Naive thymus-derived CD8-positive, alpha-beta T cell (primary cell): ENCODE measurements around the gene NRXN3. TPM values are rescaled to one million over a fixed set of nuclear protein-coding genes. Genes with fewer than 3 reads are reported as not detected.

Source experiments
- ATAC-seq, 2 donors: fragments of 150-1000 bp; cut with Tn5 transposase in 1 of 2; sonication (Bioruptor Pico), chemical (Tn5 transposase) in 1 of 2; 1 replicate in 1 of 2; 2 replicates in 1 of 2; pipeline ENCODE4 v1.10.0; 2021; ENCODE audit warnings: mild to moderate bottlenecking in 2 of 2, moderate library complexity in 2 of 2
- POLR2A ChIA-PET: fragments of 350-600 bp; sonication (Branson Sonifier 250); formaldehyde crosslinking; loops from one replicate; lab custom pipeline; 2021; ENCODE audit warnings: antibody characterized with exemption; lab: Charles Lee
- DNase-seq, 10 donors: peaks; one replicate each; pipeline versions ENCODE4 v3.0.0 to v3.0.0-alpha.2; 2020 to 2022
- H3K27ac Mint-ChIP-seq, 10 donors: one replicate each; pipeline ENCODE4 v1.8.0; 2020 to 2022; ENCODE audit warnings: mild to moderate bottlenecking in 10 of 10, mixed read lengths in 10 of 10, moderate library complexity in 4 of 10, inconsistent platforms in 1 of 10
- H3K27me3 Mint-ChIP-seq, 5 donors: one replicate each; pipeline ENCODE4 v1.8.0; 2021 to 2022; ENCODE audit warnings: mixed read lengths in 5 of 5
- H3K36me3 Mint-ChIP-seq, 3 donors: one replicate each; pipeline ENCODE4 v1.8.0; 2020 to 2022; ENCODE audit warnings: mixed read lengths in 3 of 3, mild to moderate bottlenecking in 2 of 3, inconsistent platforms in 1 of 3
- H3K4me1 Mint-ChIP-seq, 4 donors: one replicate each; pipeline ENCODE4 v1.8.0; 2021 to 2022; ENCODE audit warnings: mixed read lengths in 4 of 4
- H3K4me3 Mint-ChIP-seq, 10 donors: one replicate each; pipeline ENCODE4 v1.8.0; 2020 to 2022; ENCODE audit warnings: mild to moderate bottlenecking in 10 of 10, mixed read lengths in 10 of 10, moderate library complexity in 6 of 10, inconsistent platforms in 1 of 10
- H3K9me3 Mint-ChIP-seq, 9 donors: one replicate each; pipeline ENCODE4 v1.8.0; 2020 to 2022; ENCODE audit warnings: mixed read lengths in 9 of 9, mild to moderate bottlenecking in 3 of 9, inconsistent platforms in 1 of 9, moderate library complexity in 1 of 9
- polyA plus RNA-seq, 3 donors: library from polyadenylated mRNA; unstranded; fragments of 300-500 nt; fragmentation: Illumina TruSeq; gene quantifications; one replicate each; pipeline ENCODE4 v1.2.3, GENCODE V29; 2021
- total RNA-seq, 8 experiments: library from RNA in 2 of 8; stranded (reverse) in 2 of 8; gene quantifications; one replicate each; pipeline ENCODE4 v1.2.3 and lab custom pipeline; 2021 to 2026

Gene NRXN3
- total and polyA plus RNA-seq, 5 experiments from 2014 or later: not detected

- POLR2A ChIA-PET: no interaction called here
- H3K4me3 Mint-ChIP-seq: no peak overlapping the region
- no peaks in the 10 kb centered on the region for H3K4me1 Mint-ChIP-seq
- H3K27me3 Mint-ChIP-seq: peaks cover 0 to 3% (median 0%) of the 10 kb centered on the region in 5 donors
- H3K27ac Mint-ChIP-seq: no peak overlapping the region
- ATAC-seq (no peak), DNase-seq (no peak)
- H3K36me3 Mint-ChIP-seq: no peaks in the 10 kb centered on the region
- H3K9me3 Mint-ChIP-seq: peaks cover 0 to 15% (median 1%) of the 10 kb centered on the region in 9 donors
Observed at GRCh38 chr14:79318371-79318770, 1148.2 kb downstream of the NRXN3 start.

GRCh38 chr14:79320561-79320960 is 1150.4 kb downstream of the NRXN3 start:
- ATAC-seq (no peak), DNase-seq (no peak)
- Mint-ChIP-seq H3K27ac (no peak overlapping the region), H3K36me3 (no peaks in the 10 kb centered on the region), H3K4me3 (no peak overlapping the region), H3K4me1 (no peaks in the 10 kb centered on the region), H3K9me3 (peaks cover 0 to 15% (median 1%) of the 10 kb centered on the region in 9 donors), H3K27me3 (peaks cover 0 to 3% (median 0%) of the 10 kb centered on the region in 5 donors)
- POLR2A ChIA-PET: no interaction called here

GRCh38 chr14:79321070-79321469 is 1150.9 kb downstream of the NRXN3 start:
- ATAC-seq: no peak
- Mint-ChIP-seq H3K9me3 (peaks cover 0 to 15% (median 1%) of the 10 kb centered on the region in 9 donors), H3K27ac (no peak overlapping the region)

GRCh38 chr14:79325071-79325470 is 1154.9 kb downstream of the NRXN3 start:
- Mint-ChIP-seq H3K4me1 (no peaks in the 10 kb centered on the region), H3K9me3 (peaks cover 0 to 11% (median 1%) of the 10 kb centered on the region in 9 donors), H3K27me3 (no peaks in the 10 kb centered on the region), H3K4me3 (no peak overlapping the region), H3K36me3 (no peaks in the 10 kb centered on the region), H3K27ac (no peak overlapping the region)
- no peak for ATAC-seq
- POLR2A ChIA-PET: no interaction called here
- DNase-seq: no peak

More at GRCh38 chr14:79321070-79321469, 1150.9 kb downstream of the NRXN3 start:
- Mint-ChIP-seq H3K4me1 (no peaks in the 10 kb centered on the region), H3K36me3 (no peaks in the 10 kb centered on the region), H3K27me3 (peaks cover 0 to 3% (median 0%) of the 10 kb centered on the region in 5 donors), H3K4me3 (no peak overlapping the region)
- POLR2A ChIA-PET: no interaction called here
- no peak for DNase-seq

- no peaks in the 10 kb centered on the region for H3K36me3 Mint-ChIP-seq
- POLR2A ChIA-PET: no interaction called here
- DNase-seq: no peak
- no peaks in the 10 kb centered on the region for H3K4me1 Mint-ChIP-seq
- ATAC-seq: no peak
- peaks cover 0 to 2% (median 0%) of the 10 kb centered on the region in 5 donors for H3K27me3 Mint-ChIP-seq
- no peak overlapping the region for H3K4me3 Mint-ChIP-seq
- peaks cover 0 to 11% (median 3%) of the 10 kb centered on the region in 9 donors for H3K9me3 Mint-ChIP-seq
- H3K27ac Mint-ChIP-seq: no peak overlapping the region
Observed at GRCh38 chr14:79325557-79325956, 1155.4 kb downstream of the NRXN3 start.

- peaks cover 0 to 11% (median 3%) of the 10 kb centered on the region in 9 donors for H3K9me3 Mint-ChIP-seq
- no peaks in the 10 kb centered on the region for H3K4me1 Mint-ChIP-seq
- H3K27me3 Mint-ChIP-seq: peaks cover 0 to 2% (median 0%) of the 10 kb centered on the region in 5 donors
- DNase-seq: no peak
- no peaks in the 10 kb centered on the region for H3K36me3 Mint-ChIP-seq
- POLR2A ChIA-PET: no interaction called here
- no peak overlapping the region for H3K4me3 Mint-ChIP-seq
- H3K27ac Mint-ChIP-seq: no peak overlapping the region
- ATAC-seq: no peak
Observed at GRCh38 chr14:79328863-79329262, 1158.7 kb downstream of the NRXN3 start.

GRCh38 chr14:79331830-79332229 is 1161.7 kb downstream of the NRXN3 start:
- Mint-ChIP-seq H3K27ac (no peak overlapping the region), H3K9me3 (peaks cover 0 to 10% (median 5%) of the 10 kb centered on the region in 9 donors), H3K36me3 (no peaks in the 10 kb centered on the region), H3K4me1 (no peaks in the 10 kb centered on the region), H3K27me3 (peaks cover 0 to 2% (median 0%) of the 10 kb centered on the region in 5 donors), H3K4me3 (no peak overlapping the region)
- POLR2A ChIA-PET: no interaction called here
- no peak for DNase-seq
- no peak for ATAC-seq

GRCh38 chr14:79332504-79333197 is 1162.5 kb downstream of the NRXN3 start:
- Mint-ChIP-seq H3K4me1 (no peaks in the 10 kb centered on the region), H3K4me3 (no peak overlapping the region), H3K27me3 (peaks cover 0 to 2% (median 0%) of the 10 kb centered on the region in 5 donors), H3K36me3 (no peaks in the 10 kb centered on the region), H3K27ac (no peak overlapping the region), H3K9me3 (peaks cover 0 to 10% (median 0%) of the 10 kb centered on the region in 9 donors)
- DNase-seq (no peak), ATAC-seq (no peak)
- POLR2A ChIA-PET: no interaction called here

GRCh38 chr14:79333198-79333546 is 1163.0 kb downstream of the NRXN3 start:
- Mint-ChIP-seq H3K27me3 (peaks cover 0 to 2% (median 0%) of the 10 kb centered on the region in 5 donors), H3K4me1 (no peaks in the 10 kb centered on the region), H3K4me3 (no peak overlapping the region), H3K9me3 (peaks cover 0 to 10% (median 0%) of the 10 kb centered on the region in 9 donors), H3K36me3 (no peaks in the 10 kb centered on the region), H3K27ac (no peak overlapping the region)
- ATAC-seq (no peak), DNase-seq (no peak)
- POLR2A ChIA-PET: no interaction called here

- Mint-ChIP-seq H3K27ac (no peak overlapping the region), H3K36me3 (no peaks in the 10 kb centered on the region), H3K4me3 (no peak overlapping the region), H3K27me3 (peaks cover 0 to 4% (median 0%) of the 10 kb centered on the region in 5 donors), H3K4me1 (no peaks in the 10 kb centered on the region), H3K9me3 (peaks cover 0 to 10% (median 0%) of the 10 kb centered on the region in 9 donors)
- ATAC-seq (no peak), DNase-seq (no peak)
- POLR2A ChIA-PET: no interaction called here
Observed at GRCh38 chr14:79334272-79334671, 1164.1 kb downstream of the NRXN3 start.

- no peaks in the 10 kb centered on the region for H3K36me3 Mint-ChIP-seq
- POLR2A ChIA-PET: no interaction called here
- H3K4me3 Mint-ChIP-seq: no peak overlapping the region
- peaks cover 0 to 6% (median 2%) of the 10 kb centered on the region in 9 donors for H3K9me3 Mint-ChIP-seq
- no peak overlapping the region for H3K27ac Mint-ChIP-seq
- no peak for ATAC-seq
- peaks cover 0 to 3% (median 0%) of the 10 kb centered on the region in 5 donors for H3K27me3 Mint-ChIP-seq
- no peak for DNase-seq
- no peaks in the 10 kb centered on the region for H3K4me1 Mint-ChIP-seq
Observed at GRCh38 chr14:79337761-79338160, 1167.6 kb downstream of the NRXN3 start.

- Mint-ChIP-seq H3K4me3 (no peak overlapping the region), H3K4me1 (no peaks in the 10 kb centered on the region), H3K27me3 (peaks cover 0 to 5% (median 0%) of the 10 kb centered on the region in 5 donors), H3K36me3 (no peaks in the 10 kb centered on the region), H3K9me3 (peaks cover 0 to 8% (median 0%) of the 10 kb centered on the region in 9 donors), H3K27ac (no peak overlapping the region)
- POLR2A ChIA-PET: no interaction called here
- DNase-seq (no peak), ATAC-seq (no peak)
Observed at GRCh38 chr14:79342942-79343341, 1172.8 kb downstream of the NRXN3 start.

GRCh38 chr14:79351011-79351410 is 1180.8 kb downstream of the NRXN3 start:
- no peak overlapping the region for H3K27ac Mint-ChIP-seq
- no peak for ATAC-seq
- no peak overlapping the region for H3K4me3 Mint-ChIP-seq
- no peaks in the 10 kb centered on the region for H3K4me1 Mint-ChIP-seq
- H3K36me3 Mint-ChIP-seq: no peaks in the 10 kb centered on the region
- POLR2A ChIA-PET: no interaction called here
- H3K27me3 Mint-ChIP-seq: no peaks in the 10 kb centered on the region
- H3K9me3 Mint-ChIP-seq: peaks cover 0 to 8% (median 0%) of the 10 kb centered on the region in 9 donors
- no peak for DNase-seq
